Measurements from ENCODE around the gene ENOX1.

ENOX1 gene

DNA sequence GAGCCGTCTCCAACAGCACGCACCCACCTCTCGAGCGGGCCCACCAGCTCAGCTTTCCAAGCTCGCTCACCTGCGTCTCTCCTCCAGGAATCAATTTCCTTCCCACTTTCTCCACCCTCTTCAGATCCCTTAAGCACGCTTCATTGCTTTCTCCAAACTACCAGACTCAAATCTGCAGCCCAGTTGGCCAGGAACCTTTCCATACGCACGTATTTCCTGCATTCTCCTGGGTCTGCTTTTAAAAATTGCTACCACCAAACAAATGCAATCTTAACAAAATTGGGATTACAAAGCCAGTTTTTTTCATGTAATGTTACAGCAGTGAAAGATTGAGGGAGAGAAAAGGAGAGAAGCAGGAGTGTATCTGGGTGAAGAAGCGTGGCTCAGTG is 1.5 kb downstream of the ENOX1 start:
- no peak for DNase-seq

GRCh38 chr13:43784496-43784895 is 2.3 kb downstream of the ENOX1 start:
- no peak for DNase-seq

- DNase-seq: no peak
Observed at GRCh38 chr13:43783820-43784219, 3.0 kb downstream of the ENOX1 start.

DNA sequence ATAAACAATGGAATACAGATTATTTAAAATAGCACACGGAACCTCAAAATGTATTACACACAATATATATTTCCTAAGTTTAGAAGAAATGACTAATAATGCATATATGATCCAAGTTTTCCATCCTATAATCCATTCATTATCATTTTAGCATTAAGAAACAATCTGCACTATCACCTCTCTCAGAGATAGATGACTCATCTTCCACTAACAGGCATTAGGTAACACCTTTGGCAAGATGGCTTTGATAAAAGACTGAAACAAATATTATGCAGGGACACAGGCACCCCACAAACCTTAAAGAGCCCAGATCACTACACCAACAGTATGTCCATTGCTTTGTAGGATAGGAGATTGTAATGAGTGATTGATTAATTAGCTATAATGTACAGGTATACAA is 4.1 kb downstream of the ENOX1 start:
- no peak for DNase-seq

DNA sequence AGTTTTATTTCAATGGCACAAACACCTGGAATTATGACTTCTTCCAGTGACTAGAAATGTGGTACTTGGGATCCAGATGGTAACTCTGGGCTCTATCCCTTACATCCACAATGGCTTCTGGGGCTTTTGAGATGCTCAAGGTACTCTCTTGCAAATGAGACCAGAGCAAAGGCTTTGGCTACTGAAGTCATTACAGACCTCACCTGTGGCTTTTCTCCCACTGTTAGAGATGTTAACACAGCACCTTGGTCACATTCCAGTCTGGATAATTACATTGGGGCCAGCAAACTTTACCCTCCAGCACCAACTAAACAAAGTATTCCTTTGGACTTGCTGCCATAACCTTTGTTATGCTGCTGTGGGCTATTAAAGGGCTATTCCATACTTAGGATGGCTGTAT is 6.1 kb downstream of the ENOX1 start:
- no peak for DNase-seq

GRCh38 chr13:43776501-43777079 is 10.2 kb downstream of the ENOX1 start:
- no peak for DNase-seq

GRCh38 chr13:43776006-43776405 is 10.8 kb downstream of the ENOX1 start:
- DNase-seq: no peak

DNA sequence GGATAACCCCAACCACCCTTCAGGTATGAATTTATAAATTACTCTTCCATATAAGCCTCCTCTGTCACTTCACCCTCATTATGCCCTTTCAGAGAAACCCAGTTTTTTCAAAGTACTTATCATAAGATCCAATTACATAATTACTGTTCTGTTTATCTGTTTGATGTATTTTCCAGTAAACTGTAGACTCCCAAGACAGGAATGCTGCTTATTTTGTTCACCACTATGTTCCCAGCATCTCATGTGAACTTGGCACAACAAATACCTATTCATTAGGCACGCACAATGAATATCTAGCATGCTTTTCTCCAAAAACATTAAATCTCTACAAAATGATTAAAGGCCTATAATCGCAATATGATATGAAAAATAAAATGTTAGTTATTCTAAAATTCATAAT is 13.2 kb downstream of the ENOX1 start:
- DNase-seq: no peak

DNA sequence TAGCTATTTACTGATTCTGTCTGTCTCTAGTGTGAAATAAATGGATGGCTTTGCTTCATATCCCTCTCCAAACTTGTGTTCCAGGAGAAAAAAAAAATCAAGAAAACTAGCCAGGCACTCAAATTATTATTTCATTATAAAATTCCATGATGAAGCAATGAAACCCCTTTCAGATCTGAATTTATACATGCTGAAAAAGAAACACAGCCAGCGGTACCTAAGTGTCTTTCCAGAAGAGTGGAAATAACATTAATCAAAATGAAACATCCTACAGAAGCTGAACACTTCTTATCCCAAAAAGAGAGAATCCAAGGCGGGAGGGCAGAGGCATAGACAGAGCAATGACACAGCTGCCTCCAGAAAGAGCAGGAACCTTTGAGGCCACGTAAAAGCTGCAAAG is 15.9 kb downstream of the ENOX1 start:
- no peak for DNase-seq

- no peak for DNase-seq
Observed at GRCh38 chr13:43769529-43769928, 17.2 kb downstream of the ENOX1 start.

GRCh38 chr13:43767341-43767931 is 19.3 kb downstream of the ENOX1 start:
- DNase-seq: no peak

DNA sequence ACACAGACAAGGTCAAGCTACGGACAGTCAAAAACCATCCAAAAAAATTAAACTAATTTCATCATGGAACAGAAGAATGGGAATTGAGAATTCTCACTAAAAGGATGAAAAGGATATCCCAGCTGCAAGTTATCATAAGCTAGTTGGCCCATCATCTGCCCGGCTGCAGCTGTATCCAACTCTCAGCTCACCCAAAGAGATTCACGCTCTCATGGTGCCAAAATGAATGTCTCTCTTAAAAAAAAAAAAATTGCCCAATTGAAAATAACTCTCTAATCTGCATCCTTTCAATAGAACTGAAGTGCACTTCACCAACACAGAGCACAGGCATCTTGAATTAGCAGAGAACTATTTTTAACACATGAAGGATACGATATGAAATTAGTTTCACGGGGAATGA is 20.0 kb downstream of the ENOX1 start:
- DNase-seq: no peak

- no peak for DNase-seq
Observed at GRCh38 chr13:43764349-43764748, 22.4 kb downstream of the ENOX1 start.

GRCh38 chr13:43763143-43763759 is 23.5 kb downstream of the ENOX1 start:
- no peak for DNase-seq

- DNase-seq: no peak
Observed at GRCh38 chr13:43761616-43762315, 25.0 kb downstream of the ENOX1 start.

DNA sequence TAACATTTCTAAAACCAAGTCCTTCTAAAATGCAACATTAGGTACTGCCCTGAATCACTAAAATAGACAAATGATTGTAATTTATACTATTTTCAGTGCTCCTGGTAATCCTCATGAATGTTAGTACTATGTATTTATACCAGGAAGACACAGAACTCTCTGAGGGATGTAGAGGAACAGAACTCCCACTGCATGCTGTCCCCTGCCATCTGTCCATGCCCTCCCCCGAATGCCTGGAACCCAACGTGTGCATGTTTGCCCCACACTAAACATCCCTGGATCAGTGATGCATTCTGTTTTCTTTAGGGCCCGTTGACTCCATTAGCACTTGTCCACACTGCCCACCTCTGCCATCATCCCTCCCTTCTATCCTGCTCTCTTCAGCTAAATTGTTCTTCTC is 26.5 kb downstream of the ENOX1 start:
- DNase-seq: no peak

DNA sequence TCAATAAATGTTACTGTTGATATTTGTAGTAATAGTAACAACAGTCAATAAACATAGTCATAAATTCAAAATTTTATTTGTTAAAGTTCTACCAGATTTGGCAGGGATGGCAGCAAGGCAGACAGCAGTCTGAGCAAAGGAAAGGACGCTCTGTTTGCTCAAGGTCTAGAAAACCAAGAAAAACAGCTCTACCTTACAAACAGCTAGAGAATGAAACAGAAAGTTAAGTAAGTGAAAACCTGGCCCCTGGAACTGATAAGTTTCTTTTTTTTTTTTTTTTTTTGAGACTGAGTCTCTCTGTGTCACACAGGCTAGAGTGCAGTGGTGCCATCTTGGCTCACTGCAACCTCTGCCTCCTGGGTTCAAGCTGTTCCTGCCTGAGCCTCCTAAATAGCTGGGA is 27.9 kb downstream of the ENOX1 start:
- no peak for DNase-seq

DNA sequence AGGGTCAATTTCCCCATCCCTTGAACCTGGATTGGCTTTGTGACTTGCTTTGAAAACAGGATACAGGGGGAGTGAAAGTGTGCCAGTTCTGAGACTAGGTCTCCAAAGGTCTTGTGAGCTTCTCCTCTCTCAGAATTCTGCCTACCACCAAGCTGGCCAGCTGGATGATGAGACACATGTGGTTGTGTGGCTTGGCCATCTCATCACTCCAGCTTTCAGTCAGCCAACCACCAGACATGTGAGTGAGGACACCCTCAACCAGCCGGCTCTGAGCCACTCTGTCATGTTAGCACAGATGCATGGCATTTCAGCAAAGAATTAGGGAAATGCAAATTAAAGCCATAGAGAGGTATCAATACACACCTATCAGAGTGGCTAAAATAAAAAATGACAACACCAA is 29.5 kb downstream of the ENOX1 start:
- DNase-seq: no peak

GRCh38 chr13:43755844-43756243 is 30.9 kb downstream of the ENOX1 start:
- DNase-seq: no peak

DNA sequence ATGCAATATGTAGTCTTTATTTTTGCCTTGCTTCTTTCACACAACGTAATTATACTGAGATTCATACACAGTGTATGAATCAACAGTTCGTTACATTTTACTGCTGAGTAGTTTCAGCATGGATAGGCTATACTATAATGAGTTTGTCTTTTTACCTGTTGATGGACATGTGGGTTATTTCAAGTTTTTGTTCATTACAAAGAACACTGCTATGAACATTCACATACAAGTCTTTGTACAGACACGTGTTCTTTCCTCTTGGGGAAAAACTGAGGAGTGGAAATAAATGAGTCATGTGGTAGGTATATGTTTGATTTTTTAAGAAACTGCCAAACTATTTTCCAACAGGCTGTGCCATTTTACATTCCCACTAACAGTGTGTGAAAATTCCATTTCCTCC is 35.1 kb downstream of the ENOX1 start:
- no peak for DNase-seq

DNA sequence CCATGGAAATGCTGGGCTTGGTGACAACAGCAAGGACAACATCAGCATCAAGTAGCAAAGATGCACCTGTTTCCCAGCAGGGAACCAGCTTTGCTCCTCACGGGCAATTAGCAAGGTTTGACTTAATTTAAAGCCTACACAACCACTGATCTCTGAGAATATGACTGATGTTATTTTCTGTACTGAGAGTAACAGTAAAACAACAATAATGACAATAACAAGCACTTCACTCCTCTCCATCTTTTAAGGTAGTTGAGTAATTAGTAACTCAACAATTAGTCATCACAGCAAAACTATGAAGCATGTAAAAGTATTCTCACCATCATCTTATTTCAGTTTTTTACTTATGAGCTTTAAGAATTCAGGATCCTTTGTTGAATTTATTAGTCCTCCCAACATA is 37.3 kb downstream of the ENOX1 start:
- no peak for DNase-seq

DNA sequence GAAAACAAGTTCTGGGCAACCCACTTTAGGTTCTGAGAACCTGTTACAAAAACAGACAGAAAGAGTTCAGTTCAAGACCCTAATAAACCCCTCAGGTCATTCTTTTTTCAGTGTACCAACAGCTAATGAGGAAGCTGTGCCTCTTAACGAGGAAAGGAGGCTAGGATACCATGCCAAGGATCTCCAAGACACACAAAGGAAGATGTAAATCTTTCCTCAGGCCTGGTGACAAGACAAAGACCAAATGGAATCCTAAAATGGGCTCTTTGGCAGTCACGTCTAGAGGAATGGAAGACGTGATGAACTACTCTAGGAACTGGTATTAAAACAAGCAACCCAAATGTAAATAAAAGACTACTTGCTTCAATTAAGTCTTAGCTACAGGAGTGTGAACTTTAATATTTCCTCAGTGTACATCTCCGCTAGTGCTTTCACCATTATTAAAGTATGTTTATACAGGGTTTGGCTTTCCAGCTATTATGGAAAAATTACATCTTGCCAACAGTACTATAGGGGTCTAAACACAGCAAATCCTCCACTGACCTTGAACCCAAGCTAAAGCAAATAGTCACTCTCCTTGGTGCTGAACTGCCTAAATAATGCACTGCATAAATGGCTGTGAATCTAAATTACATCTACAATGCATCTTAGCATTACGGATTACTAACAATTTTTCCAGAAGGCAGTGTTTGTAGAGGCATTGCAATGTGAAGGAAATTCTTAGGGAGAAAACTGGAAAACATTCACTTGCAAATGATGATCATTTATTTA is 42.3 kb downstream of the ENOX1 start:
- no peak for DNase-seq

- no peak for DNase-seq
Observed at GRCh38 chr13:43742911-43743310, 43.9 kb downstream of the ENOX1 start.
